ENCODE data around the gene RMRP.

RMRP gene

DNA sequence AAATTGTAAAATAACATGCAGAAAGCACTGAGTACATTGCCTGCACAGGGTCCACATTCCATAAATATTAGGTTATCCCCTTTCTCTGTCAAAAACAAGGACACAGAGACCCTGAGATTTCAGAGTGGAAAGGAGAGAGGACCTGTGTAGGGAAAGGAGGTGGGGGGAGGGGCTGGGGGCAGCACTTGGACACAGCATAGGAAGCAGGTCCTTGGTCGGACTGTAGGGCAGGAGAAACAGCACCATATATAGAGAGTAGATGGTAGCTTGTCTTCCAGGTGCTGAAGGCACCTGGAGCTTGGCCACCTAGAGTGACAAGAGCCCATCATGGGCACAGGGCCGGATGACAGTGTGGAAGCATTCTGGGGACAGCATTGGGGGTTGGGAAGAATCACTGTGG is 29.5 kb upstream of the RMRP start:
- no peak for FAIRE-seq
- peak; percentile 44 for DNase-seq (ENCODE audit: low spot score)

GRCh38 chr9:35686222-35687203 is 28.7 kb upstream of the RMRP start:
- FAIRE-seq = no peak

GRCh38 chr9:35685506-35685905 is 27.7 kb upstream of the RMRP start:
- FAIRE-seq (no peak), DNase-seq (ENCODE audit: low spot score) (no peak)

More at GRCh38 chr9:35686222-35687203, 28.7 kb upstream of the RMRP start:
- no peak for DNase-seq (ENCODE audit: low spot score)

- FAIRE-seq = no peak
- no peak for DNase-seq (ENCODE audit: low spot score)
These were observed 27.1 kb upstream of the RMRP start for GRCh38 chr9:35684921-35685320.

- DNase-seq (ENCODE audit: low spot score) (no peak), FAIRE-seq (no peak)
These were observed 25.5 kb upstream of the RMRP start for GRCh38 chr9:35683323-35683722.

DNA sequence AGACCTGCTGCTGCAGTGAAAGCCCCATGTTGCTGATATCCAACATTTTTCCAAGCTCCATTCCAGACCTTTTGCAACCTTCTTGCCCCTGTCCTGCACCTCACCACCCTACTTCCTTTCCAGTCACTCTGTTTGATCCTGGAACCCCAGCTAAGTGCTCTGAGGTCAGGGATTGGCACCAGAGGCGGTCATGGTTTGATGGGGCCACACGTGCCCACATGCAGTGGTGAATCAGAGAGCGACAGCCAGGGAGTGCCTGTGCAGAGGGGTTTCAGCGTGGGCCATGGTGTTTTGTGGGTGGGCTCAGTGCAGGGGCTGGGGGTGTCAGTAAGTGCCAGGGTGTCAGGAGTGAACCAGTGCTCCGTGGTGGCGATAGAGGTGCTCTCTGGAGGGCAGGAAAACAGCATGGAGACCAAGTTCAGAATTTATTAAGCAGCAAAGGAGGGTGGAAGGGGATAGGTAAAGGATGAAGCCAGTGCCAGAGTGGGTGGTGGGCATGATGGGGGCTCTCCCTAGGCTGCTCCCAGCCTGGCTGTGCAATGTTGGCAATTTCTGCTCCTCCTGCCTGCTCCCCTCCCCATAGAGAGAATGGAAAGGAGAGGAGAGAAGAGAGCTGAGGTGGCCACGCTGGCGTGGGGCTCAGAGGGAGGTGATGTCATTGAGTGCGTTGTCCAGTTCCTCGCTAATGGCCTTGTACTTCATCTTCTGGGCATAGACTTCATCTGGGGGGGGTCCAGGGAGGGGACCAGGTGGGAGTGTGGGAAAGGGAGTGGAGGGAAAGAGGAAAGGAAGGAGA is 24.9 kb upstream of the RMRP start:
- FAIRE-seq = no peak
- no peak for DNase-seq (ENCODE audit: low spot score)

DNA sequence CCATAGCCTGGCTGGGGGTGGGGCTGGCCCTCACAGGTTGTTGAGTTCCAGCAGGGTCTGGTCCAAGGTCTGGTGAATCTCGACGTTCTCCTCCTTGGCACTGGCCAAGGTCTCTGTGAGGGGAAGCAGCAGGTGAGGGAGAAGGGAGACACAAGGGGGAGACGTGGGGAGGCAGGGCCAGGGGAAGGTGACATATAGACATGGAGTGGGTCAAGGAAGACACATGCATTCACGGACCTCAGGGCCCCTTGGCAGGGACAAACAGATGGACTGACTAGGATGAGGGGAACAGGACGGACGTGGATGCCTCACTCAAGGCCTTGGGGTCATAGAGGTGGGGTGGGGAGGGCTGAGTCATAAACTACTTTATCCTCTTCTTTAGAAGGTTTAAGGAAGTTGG is 24.2 kb upstream of the RMRP start:
- DNase-seq (ENCODE audit: low spot score) = no peak
- peak; percentile 53 for FAIRE-seq

- FAIRE-seq = peak; percentile 9
These were observed 23.7 kb upstream of the RMRP start for GRCh38 chr9:35681341-35682002.

GRCh38 chr9:35680331-35681105 is 22.7 kb upstream of the RMRP start:
- FAIRE-seq = peak; percentile 68

More at GRCh38 chr9:35681341-35682002, 23.7 kb upstream of the RMRP start:
- no peak for DNase-seq (ENCODE audit: low spot score)

GRCh38 chr9:35679766-35680330 is 22.0 kb upstream of the RMRP start:
- peak; percentile 73 for FAIRE-seq
- no peak for DNase-seq (ENCODE audit: low spot score)

More at GRCh38 chr9:35680331-35681105, 22.7 kb upstream of the RMRP start:
- DNase-seq (ENCODE audit: low spot score) = no peak

GRCh38 chr9:35679091-35679490 is 21.3 kb upstream of the RMRP start:
- DNase-seq (ENCODE audit: low spot score) (no peak), FAIRE-seq (no peak)

- no peak for DNase-seq (ENCODE audit: low spot score)
- FAIRE-seq = no peak
These were observed 18.0 kb upstream of the RMRP start for GRCh38 chr9:35675732-35676392.

DNA sequence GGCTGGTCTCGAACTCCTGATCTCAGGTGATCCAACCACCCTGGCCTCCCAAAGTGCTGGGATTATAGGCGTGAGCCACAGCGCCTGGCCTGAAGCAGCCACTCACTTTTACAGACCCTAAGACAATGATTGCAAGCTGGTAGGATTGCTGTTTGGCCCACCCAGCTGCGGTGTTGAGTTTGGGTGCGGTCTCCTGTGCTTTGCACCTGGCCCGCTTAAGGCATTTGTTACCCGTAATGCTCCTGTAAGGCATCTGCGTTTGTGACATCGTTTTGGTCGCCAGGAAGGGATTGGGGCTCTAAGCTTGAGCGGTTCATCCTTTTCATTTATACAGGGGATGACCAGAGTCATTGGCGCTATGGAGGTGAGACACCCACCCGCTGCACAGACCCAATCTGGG is 17.4 kb upstream of the RMRP start:
- no peak for DNase-seq (ENCODE audit: low spot score)
- no peak for FAIRE-seq

GRCh38 chr9:35674025-35674361 is 16.2 kb upstream of the RMRP start:
- DNase-seq (ENCODE audit: low spot score) (no peak), FAIRE-seq (no peak)

GRCh38 chr9:35673132-35674024 is 15.6 kb upstream of the RMRP start, which contains the start of gene CA9:
Gene CA9, plus strand, starts transcription at chr9:35673928. Its CDS starts 32 bp downstream, at chr9:35673960.
- no peak for FAIRE-seq
- peak; percentile 44 for DNase-seq (ENCODE audit: low spot score)

DNA sequence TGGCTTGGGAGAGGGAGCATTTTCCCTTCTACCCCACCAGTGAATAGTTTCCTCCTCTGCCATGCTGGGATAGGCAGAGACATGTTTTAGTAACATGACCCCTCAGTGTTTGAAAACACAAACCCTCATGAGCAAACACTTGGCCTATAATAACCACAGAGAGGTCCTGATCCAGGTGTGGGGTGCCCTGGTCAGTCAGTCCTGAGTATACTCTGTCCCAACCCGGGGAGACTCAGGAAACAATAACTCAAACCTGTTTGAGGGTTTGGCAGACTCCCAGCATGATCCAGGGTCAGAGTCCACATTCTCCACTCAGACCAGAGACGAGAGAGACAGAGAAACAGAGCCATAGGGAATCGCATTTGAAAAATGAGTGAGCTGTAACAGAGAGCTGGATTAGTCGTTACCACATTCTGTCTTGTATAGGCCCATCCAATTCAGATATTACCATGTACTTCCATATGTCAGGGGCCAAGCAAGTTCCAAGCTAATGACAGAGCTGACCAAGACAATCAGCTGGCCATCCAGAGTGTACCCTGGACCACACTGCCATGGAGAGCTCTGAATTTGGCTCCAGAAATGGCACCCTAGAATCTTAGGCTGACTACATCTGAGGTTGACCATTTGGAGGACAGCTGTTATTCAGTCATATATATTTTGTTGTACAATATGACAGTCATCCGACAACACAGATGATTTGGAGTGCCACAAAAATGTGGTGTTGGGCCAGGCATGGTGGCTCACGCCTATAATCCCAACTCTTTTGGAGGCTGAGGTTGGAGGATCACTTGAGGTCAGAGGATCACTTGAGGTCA is 11.7 kb upstream of the RMRP start:
- FAIRE-seq = no peak
- DNase-seq (ENCODE audit: low spot score) = no peak

DNA sequence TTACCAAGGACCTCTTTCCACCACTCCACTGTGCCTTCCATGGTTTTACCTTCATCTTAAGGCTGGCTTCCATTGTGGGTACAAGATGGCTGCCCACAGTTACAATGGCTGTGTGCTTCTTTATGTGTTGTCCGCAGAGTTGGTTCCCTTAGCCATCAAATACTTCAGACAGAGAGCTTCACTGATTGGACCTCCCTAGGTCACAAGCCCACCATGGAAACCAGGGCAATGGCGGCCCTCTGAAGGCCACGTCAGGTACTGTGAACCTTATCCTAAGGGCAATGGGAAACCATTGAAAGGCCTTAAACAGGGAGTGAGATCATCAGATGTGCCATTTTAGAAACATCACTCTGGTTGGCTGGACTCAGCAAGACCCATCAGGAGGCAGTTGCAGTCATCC is 10.1 kb upstream of the RMRP start:
- no peak for DNase-seq (ENCODE audit: low spot score)
- no peak for FAIRE-seq

- FAIRE-seq (no peak), DNase-seq (ENCODE audit: low spot score) (no peak)
These were observed 8.7 kb upstream of the RMRP start for GRCh38 chr9:35666549-35666948.
